OCI-LY1 (cell line): Measurements from ENCODE around the gene SNX14.

Experiments
- EZH2 ChIP-seq: fragments of 200-600 bp; sonication (generic), shearing (Covaris generic); IDR thresholded peaks from 2 replicates; pipeline ENCODE4 v1.8.0; 2017; ENCODE audit warnings: borderline replicate concordance, mixed run types, mild to moderate bottlenecking, antibody characterized with exemption, low read length, moderate library complexity, mixed read lengths
- TF ChIP-seq, protein P1 (sequence below): fragments of 200-600 bp; sonication (generic), shearing (Covaris generic); IDR thresholded peaks from 2 replicates; pipeline ENCODE4 v1.5.1; 2017; ENCODE audit warnings: mild to moderate bottlenecking, antibody characterized with exemption, low read length, moderate library complexity, mixed read lengths

DNA sequence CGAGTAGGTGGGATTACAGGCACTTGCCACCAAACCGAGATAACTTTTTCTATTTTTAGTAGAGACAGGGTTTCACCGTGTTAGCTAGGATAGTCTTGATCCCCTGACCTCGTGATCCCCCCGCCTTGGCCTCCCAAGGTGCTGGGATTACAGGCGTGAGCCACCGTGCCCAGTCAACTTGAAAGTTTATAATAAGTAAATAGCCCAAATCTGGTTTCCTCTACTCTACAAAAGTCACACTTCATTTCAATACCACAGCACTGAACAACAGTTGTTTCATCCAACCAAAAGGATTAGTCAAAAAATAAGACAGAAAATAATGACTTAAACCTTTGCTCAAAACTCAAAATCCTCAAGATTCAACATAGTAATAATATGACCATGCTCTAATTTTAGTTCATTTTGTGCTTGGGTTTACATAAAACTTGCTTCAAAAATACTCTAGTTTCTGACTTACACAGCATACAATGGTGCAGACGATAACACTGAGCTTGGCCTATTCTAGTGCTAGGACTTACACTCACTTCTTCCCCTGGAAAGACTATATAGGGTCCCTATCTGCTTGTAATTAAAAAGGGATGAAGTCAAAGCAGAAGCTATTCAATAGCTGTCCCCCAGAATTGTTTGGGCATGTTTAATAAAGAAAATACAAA is 87.1 kb downstream of the SNX14 start:
- TF ChIP-seq, protein P1, sequence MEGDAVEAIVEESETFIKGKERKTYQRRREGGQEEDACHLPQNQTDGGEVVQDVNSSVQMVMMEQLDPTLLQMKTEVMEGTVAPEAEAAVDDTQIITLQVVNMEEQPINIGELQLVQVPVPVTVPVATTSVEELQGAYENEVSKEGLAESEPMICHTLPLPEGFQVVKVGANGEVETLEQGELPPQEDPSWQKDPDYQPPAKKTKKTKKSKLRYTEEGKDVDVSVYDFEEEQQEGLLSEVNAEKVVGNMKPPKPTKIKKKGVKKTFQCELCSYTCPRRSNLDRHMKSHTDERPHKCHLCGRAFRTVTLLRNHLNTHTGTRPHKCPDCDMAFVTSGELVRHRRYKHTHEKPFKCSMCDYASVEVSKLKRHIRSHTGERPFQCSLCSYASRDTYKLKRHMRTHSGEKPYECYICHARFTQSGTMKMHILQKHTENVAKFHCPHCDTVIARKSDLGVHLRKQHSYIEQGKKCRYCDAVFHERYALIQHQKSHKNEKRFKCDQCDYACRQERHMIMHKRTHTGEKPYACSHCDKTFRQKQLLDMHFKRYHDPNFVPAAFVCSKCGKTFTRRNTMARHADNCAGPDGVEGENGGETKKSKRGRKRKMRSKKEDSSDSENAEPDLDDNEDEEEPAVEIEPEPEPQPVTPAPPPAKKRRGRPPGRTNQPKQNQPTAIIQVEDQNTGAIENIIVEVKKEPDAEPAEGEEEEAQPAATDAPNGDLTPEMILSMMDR: no peak
- TF ChIP-seq EZH2: no peak
